GM10847 (cell line): Measurements from ENCODE around the gene ABCC3.
A peak's percentile ranks its signal among the peaks of the same experiment; 100 is the strongest.

Experiments used
- POLR2A ChIP-seq: IDR thresholded peaks from 2 replicates; pipeline ENCODE4 v1.6.1; 2011; ENCODE audit not compliant: insufficient read length; ENCODE audit errors: extremely low read depth

Gene ABCC3

GRCh38 chr17:50688245-50688644 lies 53.6 kb downstream of the ABCC3 start:
- no peak for TF ChIP-seq POLR2A

GRCh38 chr17:50689251-50689650 lies 54.6 kb downstream of the ABCC3 start:
- TF ChIP-seq POLR2A = no peak

GRCh38 chr17:50689956-50690886 lies 55.5 kb downstream of the ABCC3 start:
- TF ChIP-seq POLR2A = no peak

- no peak for TF ChIP-seq POLR2A
Observed at GRCh38 chr17:50690887-50691549, 56.3 kb downstream of the ABCC3 start.

- no peak for TF ChIP-seq POLR2A
Observed at GRCh38 chr17:50691550-50692447, 57.1 kb downstream of the ABCC3 start.

GRCh38 chr17:50692448-50693035 lies 57.9 kb downstream of the ABCC3 start:
- no peak for TF ChIP-seq POLR2A

- TF ChIP-seq POLR2A = no peak
Observed at GRCh38 chr17:50693036-50693682, 58.5 kb downstream of the ABCC3 start.

GRCh38 chr17:50696365-50696879 lies 61.7 kb downstream of the ABCC3 start:
- no peak for TF ChIP-seq POLR2A

GRCh38 chr17:50697062-50697461 lies 62.4 kb downstream of the ABCC3 start:
- no peak for TF ChIP-seq POLR2A

GRCh38 chr17:50697663-50698272 lies 63.1 kb downstream of the ABCC3 start:
- no peak for TF ChIP-seq POLR2A

- no peak for TF ChIP-seq POLR2A
Observed at GRCh38 chr17:50699410-50699809, 64.7 kb downstream of the ABCC3 start.

- TF ChIP-seq POLR2A = no peak
Observed at GRCh38 chr17:50703162-50703561, 68.5 kb downstream of the ABCC3 start.

- peak; percentile 50 for TF ChIP-seq POLR2A
Observed at GRCh38 chr17:50707289-50708049, 72.8 kb downstream of the ABCC3 start, which contains the start of gene ANKRD40. Gene ANKRD40 (minus strand): TSS chr17:50707914. CDS start chr17:50707654, 260 bp downstream.
